Suprapubic skin (tissue), 4 donors: Measurements from ENCODE around the gene TMEM258. TPM values are rescaled to one million over a fixed set of nuclear protein-coding genes. Genes with fewer than 3 reads are reported as not detected.

Experiments
- DNase-seq, 2 donors: peaks; one replicate each; pipeline ENCODE4 v3.0.0-alpha.2; 2019; ENCODE audit warnings: low spot score in 2 of 2
- H3K27ac ChIP-seq: fragments of 200-600 bp; sonication (generic); one replicate; pipeline ENCODE4 v1.5.1; 2019
- H3K27me3 ChIP-seq: fragments of 200-600 bp; sonication (generic); one replicate; pipeline ENCODE4 v1.5.1; 2019
- H3K36me3 ChIP-seq: fragments of 200-600 bp; sonication (generic); one replicate; pipeline ENCODE4 v1.5.1; 2019
- H3K4me1 ChIP-seq: fragments of 200-600 bp; sonication (generic); one replicate; pipeline ENCODE4 v1.5.1; 2019
- H3K4me3 ChIP-seq: fragments of 200-600 bp; sonication (generic); one replicate; pipeline ENCODE4 v1.5.1; 2019; ENCODE audit warnings: mild to moderate bottlenecking
- H3K9me3 ChIP-seq: fragments of 200-600 bp; sonication (generic); one replicate; pipeline ENCODE4 v1.5.1; 2019
- EP300 ChIP-seq: sonication (generic); formaldehyde crosslinking; IDR thresholded peaks from one replicate; pipeline ENCODE4 v1.6.1; 2017; ENCODE audit warnings: antibody characterized with exemption
- POLR2A ChIP-seq, 2 donors: fragments of 450-650 bp; IDR thresholded peaks; one replicate each; pipeline ENCODE4 v1.6.1; 2017; ENCODE audit warnings: antibody characterized with exemption in 2 of 2, mild to moderate bottlenecking in 2 of 2, moderate library complexity in 2 of 2
- POLR2AphosphoS5 ChIP-seq, 3 donors: sonication (generic); formaldehyde crosslinking; IDR thresholded peaks; one replicate each; pipeline ENCODE4 v1.6.1; 2017; ENCODE audit warnings: antibody characterized with exemption in 3 of 3
- WGBS: methylation state at CpG from one replicate; pipeline ENCODE4 v1.1.5; 2018; 5-methylcytosine and 5-hydroxymethylcytosine counted together
- total RNA-seq, 4 donors: library from RNA; depleted of rRNA; stranded (reverse); fragments of >200 nt; gene quantifications; one replicate each; pipeline ENCODE4 v1.1.0, GENCODE V29; 2016
- TF ChIP-seq, protein P1 (sequence below), 2 donors: fragments of 200-600 bp in 1 of 2; fragments of 450-650 bp in 1 of 2; sonication (generic) in 1 of 2; IDR thresholded peaks; one replicate each; pipeline ENCODE4 v1.5.1; 2016 to 2019; ENCODE audit warnings: antibody characterized with exemption in 2 of 2, mild to moderate bottlenecking in 1 of 2, moderate library complexity in 1 of 2

The TMEM258 gene
- total RNA-seq, 4 donors from 2014 or later, result 29.7 to 44.8 (median 35.9) TPM

DNA sequence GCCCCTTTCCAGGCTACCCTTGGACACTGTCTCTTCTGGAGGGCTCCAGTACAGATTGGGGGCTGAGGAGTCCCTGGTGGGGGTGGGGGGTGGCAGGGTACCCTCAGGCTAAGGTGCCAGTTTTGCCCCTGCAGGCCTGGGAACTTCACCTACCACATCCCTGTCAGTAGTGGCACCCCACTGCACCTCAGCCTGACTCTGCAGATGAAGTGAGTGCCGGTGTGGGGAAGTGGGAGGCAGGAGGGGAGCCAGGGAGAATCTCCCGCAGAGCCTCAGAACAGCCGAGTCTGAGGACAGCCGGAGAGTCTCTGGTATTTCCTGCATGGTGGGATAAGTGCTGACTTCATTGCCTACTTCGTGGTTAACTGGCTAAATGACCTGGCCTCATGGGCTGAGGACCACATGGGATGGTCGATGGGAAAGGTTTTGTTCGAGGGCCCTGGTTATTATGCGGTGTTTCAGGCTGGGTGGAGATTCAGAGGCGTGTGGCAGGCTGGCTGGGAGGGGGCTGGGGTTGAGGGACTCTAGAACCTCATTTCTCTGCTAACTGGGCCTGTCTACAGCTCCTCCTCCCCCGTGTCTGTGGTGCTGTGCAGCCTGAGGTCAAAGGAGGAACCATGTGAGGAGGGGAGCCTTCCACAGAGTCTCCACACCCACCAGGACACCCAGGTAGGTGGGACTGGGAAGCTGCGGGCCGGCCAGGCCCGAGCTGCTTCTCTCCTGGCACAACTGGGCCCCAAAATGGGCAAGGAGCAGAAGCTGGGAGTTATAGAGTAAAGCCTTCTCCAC, 8.5 kb downstream of the TMEM258 start:
- 70% methylated on average over 11 of the region's 13 CpGs for WGBS
- no peak for TF ChIP-seq EP300
- TF ChIP-seq POLR2AphosphoS5 (IDR thresholded peaks at IDR 0.05), result no peak
- TF ChIP-seq POLR2A (IDR thresholded peaks at IDR 0.05), result no peak
- TF ChIP-seq, protein P1, sequence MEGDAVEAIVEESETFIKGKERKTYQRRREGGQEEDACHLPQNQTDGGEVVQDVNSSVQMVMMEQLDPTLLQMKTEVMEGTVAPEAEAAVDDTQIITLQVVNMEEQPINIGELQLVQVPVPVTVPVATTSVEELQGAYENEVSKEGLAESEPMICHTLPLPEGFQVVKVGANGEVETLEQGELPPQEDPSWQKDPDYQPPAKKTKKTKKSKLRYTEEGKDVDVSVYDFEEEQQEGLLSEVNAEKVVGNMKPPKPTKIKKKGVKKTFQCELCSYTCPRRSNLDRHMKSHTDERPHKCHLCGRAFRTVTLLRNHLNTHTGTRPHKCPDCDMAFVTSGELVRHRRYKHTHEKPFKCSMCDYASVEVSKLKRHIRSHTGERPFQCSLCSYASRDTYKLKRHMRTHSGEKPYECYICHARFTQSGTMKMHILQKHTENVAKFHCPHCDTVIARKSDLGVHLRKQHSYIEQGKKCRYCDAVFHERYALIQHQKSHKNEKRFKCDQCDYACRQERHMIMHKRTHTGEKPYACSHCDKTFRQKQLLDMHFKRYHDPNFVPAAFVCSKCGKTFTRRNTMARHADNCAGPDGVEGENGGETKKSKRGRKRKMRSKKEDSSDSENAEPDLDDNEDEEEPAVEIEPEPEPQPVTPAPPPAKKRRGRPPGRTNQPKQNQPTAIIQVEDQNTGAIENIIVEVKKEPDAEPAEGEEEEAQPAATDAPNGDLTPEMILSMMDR (IDR thresholded peaks at IDR 0.05), result no peak
- H3K4me3 ChIP-seq, result no peak overlapping the region
- DNase-seq, result no peak
- H3K27me3 ChIP-seq, result no peaks in the 10 kb centered on the region
- H3K27ac ChIP-seq, result no peak overlapping the region
- peaks cover 56% of the 10 kb centered on the region for H3K36me3 ChIP-seq
- H3K4me1 ChIP-seq, result no peaks in the 10 kb centered on the region
- no peaks in the 10 kb centered on the region for H3K9me3 ChIP-seq

DNA sequence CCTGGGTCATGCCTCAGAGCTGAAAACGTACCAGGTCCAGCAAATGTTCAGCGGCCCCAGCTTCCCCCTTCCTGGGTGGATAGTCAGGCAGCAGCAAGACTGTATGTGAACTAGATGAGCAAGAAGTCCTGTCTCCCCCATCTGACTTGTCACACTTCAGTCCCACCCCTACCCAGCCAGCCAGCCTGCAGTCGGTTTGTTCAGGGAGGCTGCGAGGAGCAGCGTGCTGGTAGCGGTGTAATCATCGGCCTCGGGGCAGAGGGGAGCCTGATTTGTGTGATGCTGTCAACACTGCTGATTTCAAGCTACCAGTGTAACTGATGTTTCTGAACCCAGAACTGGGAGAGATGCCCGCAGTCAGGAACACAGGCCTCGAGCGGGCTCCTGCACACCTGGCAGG, 9.6 kb downstream of the TMEM258 start:
- WGBS, result 75% methylated on average over 11 of the region's 11 CpGs
- Histone ChIP-seq H3K27me3 (no peaks in the 10 kb centered on the region), H3K4me3 (no peak overlapping the region), H3K27ac (no peak overlapping the region), H3K9me3 (no peaks in the 10 kb centered on the region), H3K4me1 (peaks cover under 1% of the 10 kb centered on the region), H3K36me3 (peaks cover 45% of the 10 kb centered on the region)
- no peak for DNase-seq
- no peak for TF ChIP-seq POLR2AphosphoS5 (IDR thresholded peaks at IDR 0.05)
- TF ChIP-seq EP300, result no peak
- TF ChIP-seq, protein P1 (IDR thresholded peaks at IDR 0.05), result no peak
- no peak for TF ChIP-seq POLR2A (IDR thresholded peaks at IDR 0.05)

DNA sequence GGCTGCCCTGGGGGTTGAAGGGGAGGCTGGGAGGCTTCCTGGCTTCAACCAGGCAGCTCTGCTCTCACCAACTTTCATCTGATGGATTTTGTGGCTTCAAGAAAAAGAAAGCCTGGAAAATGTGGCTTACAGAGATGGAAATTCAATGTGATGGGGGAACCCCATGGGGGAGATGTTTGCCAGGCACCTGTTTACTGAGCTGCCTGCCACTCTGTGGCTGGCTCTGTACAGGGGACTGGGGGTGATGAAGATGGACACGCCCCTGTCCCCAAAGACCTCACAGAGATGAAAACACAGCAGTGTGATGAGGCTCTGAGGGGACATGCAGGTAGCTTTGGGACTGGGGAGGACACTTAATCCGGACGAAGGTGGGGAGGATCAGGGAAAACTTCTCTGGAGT, 10.1 kb downstream of the TMEM258 start:
- Histone ChIP-seq H3K9me3 (no peaks in the 10 kb centered on the region), H3K4me3 (no peak overlapping the region), H3K4me1 (peaks cover 6% of the 10 kb centered on the region), H3K27me3 (no peaks in the 10 kb centered on the region), H3K27ac (no peak overlapping the region), H3K36me3 (peaks cover 40% of the 10 kb centered on the region)
- DNase-seq, result no peak
- 75% methylated on average over 3 of the region's 3 CpGs for WGBS
- TF ChIP-seq, protein P1 (IDR thresholded peaks at IDR 0.05), result no peak
- TF ChIP-seq EP300 (no peak), POLR2A (IDR thresholded peaks at IDR 0.05) (no peak), POLR2AphosphoS5 (IDR thresholded peaks at IDR 0.05) (no peak)

DNA sequence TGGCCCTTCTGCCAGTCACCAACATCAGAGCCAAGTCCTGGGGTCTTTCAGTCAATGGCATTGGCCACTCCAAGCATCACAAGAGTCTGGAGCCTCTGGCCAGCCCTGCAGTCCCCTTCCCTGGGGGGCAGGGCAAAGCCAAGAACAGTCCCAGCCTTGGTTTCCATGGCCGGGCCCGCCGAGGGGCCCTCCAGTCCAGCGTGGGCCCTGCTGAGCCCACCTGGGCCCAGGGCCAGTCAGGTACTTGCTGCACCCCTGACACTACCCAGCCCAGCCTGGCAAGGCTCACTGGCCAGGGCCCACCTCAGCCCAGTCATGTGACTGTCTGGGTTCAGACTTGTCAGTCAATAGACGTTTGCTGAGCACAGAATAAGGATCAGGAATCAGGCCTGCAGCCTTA, 10.8 kb downstream of the TMEM258 start:
- no peaks in the 10 kb centered on the region for H3K27me3 ChIP-seq
- no CpG with 5 or more reads among the region's 5 CpGs for WGBS
- H3K4me1 ChIP-seq, result peaks cover 12% of the 10 kb centered on the region
- no peak for DNase-seq
- H3K27ac ChIP-seq, result no peak overlapping the region
- peaks cover 34% of the 10 kb centered on the region for H3K36me3 ChIP-seq
- TF ChIP-seq POLR2AphosphoS5 (IDR thresholded peaks at IDR 0.05) (no peak), EP300 (no peak), POLR2A (IDR thresholded peaks at IDR 0.05) (no peak)
- TF ChIP-seq, protein P1 (IDR thresholded peaks at IDR 0.05), result no peak
- H3K4me3 ChIP-seq, result no peak overlapping the region
- H3K9me3 ChIP-seq, result no peaks in the 10 kb centered on the region

DNA sequence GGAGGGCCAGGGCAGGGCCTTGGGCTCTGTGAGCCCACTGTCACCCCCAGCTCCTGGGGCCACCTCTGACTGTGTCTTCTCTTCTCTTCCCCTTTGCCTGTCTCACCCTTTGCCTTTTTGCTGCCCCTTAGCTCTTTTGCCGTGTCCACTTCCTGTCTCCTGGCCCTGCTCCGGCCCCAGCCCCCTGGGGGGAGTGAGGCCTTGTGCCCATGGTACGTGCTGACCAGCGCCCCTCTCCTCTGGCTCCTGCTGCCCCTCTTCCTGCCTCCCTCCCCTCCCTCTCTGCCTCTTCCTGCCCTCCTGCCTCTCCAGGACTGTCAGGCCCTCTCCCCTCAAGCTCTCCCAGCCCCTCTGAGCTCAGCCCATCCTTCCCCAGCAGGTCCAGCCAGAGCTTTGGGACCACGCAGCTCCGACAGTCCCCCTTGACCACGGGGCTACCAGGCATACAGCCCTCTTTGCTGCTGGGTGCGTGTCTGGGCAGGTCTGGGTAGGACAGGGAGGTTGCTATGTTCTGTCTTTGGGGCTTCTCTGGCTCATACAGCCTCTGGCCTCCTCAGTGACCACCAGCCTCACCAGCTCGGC, 11.7 kb downstream of the TMEM258 start:
- Histone ChIP-seq H3K36me3 (peaks cover 24% of the 10 kb centered on the region), H3K9me3 (no peaks in the 10 kb centered on the region), H3K4me1 (peaks cover 12% of the 10 kb centered on the region), H3K27ac (no peak overlapping the region), H3K4me3 (no peak overlapping the region), H3K27me3 (no peaks in the 10 kb centered on the region)
- no peak for DNase-seq
- TF ChIP-seq POLR2A (IDR thresholded peaks at IDR 0.05) (no peak), POLR2AphosphoS5 (IDR thresholded peaks at IDR 0.05) (no peak), EP300 (no peak)
- TF ChIP-seq, protein P1 (IDR thresholded peaks at IDR 0.05), result no peak
- 80% methylated on average over 8 of the region's 9 CpGs for WGBS
